Ammon's horn (tissue), 1 donor: ENCODE data around the gene FHIT.

ENCODE experiments used
- DNase-seq: peaks from one replicate; pipeline ENCODE4 v3.0.0-alpha.2; 2016; ENCODE audit warnings: low spot score

The FHIT gene

DNA sequence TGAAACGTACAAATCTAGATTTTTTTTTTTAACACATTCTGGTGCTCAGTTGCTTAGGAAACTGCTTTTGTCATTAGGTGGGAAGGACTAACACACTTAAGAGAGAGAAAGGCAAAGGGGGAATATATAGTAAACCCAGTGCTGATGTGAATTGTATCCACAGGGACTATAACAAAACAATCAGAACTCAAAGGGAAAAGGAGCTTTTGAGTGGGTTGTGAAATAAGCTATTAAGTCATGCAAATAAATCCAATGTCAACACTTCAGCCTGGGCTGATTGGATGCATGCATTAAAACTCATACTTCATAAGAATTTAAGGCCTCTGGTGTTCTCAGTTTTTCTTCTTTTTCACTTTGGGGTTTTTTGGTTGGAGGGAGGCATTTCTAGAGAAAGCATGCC lies 628.9 kb downstream of the FHIT start:
- no peak for DNase-seq

DNA sequence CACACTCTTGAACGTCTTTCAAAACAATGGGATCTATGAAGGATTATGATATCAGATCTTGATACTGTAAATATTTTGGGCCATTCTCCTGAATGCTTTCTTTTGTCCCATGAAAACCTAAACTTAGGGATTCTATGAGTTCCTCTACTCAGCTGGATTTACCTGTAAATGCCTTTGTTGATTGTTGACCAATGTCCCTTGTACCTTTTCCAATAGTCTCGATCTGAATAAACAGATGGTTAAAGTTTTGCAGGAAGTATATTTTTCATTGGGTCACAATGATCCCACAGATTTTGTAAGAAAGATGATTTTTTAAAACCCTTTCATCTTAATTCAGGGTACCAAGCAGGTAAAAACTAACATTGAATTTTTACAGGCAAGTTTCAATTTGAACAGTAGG lies 634.1 kb downstream of the FHIT start:
- DNase-seq, result no peak

DNA sequence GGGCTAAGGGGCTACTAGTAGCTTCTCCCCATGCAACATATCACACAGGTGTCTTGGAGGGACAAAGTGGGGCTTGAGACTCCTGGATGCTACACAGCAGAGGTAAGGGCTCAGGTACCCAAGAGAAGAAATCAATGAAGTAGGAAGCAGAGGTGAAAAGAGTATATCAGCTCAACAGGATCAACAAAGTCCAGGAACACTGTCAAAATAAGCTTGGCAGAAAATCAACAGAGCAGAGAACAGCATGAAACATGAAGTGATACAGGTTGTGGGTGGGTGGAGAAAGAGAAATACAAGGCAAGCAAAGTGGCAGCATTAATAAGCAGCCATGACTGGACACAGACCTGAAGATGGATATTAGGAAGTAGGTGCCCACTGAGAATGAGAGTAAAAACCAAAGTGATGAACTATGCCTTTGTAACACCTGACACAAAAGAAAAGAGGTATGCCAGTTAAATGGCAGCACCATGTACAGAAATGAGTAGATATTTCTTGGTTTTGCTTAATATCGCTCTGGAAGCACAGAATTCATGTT lies 637.4 kb downstream of the FHIT start:
- no peak for DNase-seq

DNA sequence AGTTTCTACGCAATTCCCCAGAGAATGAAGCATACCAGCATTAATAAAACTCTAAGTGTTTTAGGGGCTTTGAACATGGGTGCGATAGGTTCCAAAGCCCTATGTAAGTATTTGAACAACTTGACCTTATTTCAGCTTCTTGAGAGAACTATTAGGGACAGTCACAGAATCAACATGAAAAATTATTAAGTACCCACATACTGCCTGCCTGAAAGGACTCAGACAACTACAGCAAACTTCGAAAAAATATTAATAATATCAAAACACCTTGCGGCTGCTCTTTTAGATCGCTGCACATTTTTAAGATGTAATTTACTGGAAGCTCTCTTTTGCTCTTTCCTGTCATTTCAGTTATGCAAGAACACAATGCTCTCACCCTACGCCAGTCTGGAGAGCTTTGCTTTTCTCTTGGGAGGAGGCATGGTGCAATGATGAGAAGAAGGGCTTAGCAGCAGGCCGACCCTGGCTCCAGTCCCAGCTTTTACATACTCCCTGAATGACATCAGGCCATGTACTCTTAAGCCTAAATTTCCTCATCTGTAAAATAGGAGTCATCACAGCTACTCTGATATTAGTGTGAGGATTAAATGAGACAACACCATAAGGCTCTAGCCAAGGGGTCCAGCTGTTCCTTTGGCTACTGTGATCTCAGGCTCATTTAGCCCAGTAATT lies 640.7 kb downstream of the FHIT start:
- DNase-seq, result peak; percentile 31

DNA sequence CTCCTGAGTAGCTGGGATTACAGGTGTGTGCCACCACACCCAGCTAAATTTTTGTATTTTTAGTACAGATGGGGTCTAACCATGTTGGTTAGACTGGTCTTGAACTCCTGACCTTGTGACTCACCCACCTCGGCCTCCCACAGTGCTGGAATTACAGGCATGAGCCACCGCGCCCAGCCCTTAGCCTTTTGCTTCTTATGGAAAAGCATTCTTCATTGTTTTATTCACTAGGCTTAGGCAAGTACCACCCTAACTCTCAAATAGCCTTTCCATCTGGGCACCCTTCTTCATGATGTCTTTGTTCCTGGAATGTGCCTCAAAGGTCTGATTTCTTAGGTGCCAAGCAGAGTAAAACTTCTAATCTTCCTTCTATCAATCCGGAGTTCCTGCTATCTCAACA lies 641.8 kb downstream of the FHIT start:
- no peak for DNase-seq

DNA sequence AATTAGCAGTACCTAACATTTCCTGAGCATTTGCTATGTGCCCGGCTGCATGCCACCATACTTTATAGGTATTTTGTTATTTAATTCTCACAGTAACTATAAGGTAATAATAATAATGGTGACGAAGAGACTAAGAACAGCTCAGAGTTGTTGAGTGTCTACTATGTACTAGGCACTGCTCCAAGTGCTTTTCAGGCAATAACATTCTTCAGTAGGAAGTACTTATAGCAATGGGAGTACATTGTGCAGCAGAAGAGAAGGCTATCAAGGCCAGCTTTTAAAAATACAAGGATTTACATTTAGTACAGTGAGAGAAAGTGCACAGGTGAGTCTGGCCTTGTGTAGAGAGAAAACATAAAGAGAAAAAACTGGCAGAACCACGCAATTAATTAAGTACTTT lies 647.4 kb downstream of the FHIT start:
- no peak for DNase-seq

DNA sequence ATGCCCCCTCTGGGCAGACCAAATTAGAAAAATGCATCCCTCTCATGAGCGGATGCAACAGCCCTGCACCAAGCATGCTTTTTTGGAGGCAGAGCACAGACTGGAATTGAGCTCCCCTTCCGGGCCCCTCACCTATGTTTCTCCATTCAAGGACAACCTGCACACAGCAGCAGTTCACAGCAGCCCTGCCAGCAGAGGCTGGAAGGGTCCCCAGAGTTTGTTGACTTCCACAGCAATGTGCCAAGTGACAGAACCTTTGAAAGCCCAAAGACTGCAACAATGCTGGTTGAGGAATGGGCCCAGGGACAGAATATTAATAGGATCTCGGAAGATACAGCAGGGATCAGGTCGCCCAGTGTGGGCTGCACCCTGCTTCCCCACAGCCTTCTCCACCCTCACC lies 650.4 kb downstream of the FHIT start:
- DNase-seq, result no peak

DNA sequence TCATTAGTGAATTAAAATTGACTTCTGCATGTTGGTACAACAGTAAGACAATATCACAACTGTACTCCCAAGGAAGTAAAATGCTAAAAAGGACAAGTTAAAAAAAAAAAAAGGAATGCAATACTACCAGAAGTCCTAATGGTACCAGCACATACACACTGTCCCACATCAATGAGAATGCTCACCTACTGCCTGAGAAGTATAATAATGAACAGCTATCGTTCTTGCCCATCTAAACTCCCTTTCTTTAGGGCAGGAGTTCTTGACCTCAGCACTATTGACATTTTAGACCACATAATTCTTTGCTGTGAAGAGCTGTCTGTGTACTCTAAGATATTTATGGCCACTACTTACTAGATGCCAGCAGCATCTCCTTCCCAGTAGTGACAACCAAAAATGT lies 651.7 kb downstream of the FHIT start:
- no peak for DNase-seq

DNA sequence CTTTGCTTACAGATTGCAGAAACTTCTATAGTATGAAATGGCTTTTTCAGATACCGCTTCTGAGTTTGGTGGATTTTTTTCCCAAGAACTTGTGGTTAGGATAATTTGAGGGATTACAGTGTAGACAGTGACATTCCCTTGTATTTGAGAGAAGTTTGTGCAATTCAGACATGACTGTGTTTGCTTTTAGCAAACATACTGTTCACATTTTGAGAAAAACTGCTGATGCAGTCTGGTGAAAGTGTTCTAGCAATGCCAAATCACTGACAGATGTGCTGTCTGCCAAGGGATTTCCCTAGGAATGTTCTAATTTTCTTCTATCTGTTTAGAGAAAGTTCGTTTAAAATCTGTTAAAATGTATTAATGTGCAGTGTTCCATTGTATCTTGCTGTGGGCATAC lies 652.6 kb downstream of the FHIT start:
- no peak for DNase-seq

DNA sequence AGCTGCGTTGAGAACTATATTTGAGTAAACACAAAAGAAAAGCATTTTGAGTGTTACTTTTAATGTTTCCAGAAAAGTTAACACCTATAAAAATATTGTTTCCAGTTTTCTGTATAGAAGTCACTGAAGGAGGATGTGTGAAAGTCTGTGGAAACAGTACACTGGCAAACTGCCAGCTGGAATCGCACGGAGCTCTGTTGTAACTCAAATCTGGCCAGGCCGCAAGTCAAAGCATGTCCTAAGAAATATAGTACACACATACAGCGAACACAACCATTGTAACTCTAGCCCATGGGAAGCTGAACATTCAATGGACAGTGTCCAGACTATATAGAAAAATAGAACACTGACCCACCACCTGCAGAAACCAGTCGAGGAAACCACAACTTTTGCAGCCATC lies 657.2 kb downstream of the FHIT start:
- peak; percentile 38 for DNase-seq

DNA sequence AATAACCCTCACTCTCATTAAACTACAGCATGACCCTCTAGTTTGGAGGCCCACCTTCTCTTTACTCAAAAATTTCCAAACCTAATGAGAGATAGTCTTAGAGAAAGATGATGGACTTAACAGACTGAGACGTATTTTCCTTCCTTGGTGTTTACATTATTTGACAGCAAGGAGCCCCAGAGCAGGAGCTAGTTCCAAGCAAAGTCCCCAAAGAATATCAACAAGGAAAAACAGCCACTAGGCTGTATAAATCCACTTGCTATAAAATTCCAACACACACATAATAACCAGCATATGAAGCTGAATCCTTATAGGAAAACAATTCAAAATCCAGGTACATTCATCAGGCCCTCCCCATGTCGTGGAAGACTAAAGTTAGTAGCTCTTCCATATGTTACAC lies 660.0 kb downstream of the FHIT start:
- DNase-seq, result no peak

DNA sequence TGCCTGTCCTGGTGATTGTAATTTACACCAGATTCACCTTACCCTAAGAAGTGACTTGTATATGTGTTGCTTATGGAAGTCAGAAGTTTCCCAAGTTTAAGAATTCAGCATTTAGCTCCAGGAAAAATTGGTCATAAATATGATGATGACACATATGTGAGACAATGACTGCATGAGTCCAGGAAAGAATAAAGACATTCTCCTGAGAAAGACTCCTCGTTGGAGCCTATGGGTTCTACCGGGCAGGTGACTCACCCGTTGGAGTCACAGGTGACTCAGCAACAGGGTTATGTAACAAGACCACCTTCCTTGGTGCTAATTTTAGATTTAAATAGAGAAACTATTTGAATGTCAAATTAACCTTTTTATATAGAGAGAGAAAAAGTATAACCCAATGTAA lies 662.4 kb downstream of the FHIT start:
- DNase-seq, result no peak

DNA sequence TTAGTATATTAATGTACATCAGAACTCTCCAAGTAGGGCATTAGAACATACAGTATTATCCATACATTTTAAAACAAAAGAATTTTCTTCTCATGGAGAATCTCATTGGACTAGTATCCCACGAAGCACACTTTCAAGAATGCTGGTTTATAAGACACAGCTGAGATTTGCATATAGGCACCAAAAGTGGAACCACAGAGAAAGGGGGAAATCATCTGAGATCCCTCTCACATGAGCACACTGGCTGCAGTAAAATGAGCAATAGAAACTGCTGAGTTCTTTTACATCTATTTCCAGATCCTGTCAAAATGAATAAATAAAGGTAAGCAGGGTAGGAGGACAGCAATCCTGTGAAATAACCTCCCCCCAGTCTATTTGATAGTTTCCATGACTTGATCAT lies 665.3 kb downstream of the FHIT start:
- DNase-seq, result no peak

DNA sequence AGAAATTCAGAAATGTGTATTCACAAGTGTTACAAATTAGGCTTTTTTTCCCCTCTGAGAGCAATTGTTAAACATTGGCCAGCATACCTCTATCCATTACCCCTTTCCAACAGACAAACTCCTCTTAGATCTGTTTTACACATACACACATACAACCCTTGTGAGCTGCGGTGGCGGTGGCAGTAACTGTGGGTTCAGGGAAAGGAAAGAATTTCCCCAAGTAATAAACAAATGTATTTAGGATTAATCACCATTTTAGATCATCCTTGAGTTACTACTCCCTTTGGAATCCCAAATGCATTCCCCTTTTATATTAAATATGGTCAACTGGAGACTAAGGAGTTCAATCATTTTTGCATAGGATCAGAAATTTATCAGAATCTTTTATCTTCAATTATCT lies 667.0 kb downstream of the FHIT start:
- no peak for DNase-seq

DNA sequence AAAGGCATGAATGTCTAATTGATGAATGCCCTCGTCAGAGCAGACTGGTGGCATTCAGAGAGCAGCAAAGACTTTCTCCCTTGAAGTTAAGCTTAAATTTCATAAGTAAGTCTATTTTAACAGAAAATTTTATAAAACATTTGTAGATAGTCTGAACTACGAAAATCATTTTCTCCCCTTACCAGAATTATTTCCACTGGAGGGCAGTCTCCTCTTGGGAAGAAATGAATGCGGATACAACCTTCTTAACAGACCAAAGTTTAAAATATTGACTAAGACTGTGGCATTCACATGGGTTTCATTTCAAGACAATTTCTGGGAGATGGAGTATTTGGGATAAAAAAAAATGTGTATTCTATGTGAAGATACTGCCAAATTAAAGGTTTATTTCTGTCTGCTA lies 669.0 kb downstream of the FHIT start:
- no peak for DNase-seq

DNA sequence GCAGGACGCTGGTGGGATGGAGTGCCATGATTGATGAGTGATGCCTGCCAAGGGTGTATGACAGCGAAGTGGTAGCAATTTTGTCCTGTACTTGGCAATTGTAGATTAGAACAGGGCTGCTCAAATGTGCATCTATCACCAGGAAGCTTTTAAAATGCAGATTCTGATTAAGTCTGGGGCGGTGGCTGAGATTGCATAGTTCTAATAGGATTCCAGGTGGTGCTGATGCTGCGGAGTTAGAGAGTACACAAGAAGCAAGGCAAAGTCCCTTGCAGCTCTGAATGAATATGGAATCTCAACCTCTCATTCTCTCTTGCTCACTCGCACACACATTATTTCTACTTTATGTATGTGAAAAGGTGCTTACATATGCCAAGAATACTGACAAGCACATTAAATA lies 670.4 kb downstream of the FHIT start:
- no peak for DNase-seq

DNA sequence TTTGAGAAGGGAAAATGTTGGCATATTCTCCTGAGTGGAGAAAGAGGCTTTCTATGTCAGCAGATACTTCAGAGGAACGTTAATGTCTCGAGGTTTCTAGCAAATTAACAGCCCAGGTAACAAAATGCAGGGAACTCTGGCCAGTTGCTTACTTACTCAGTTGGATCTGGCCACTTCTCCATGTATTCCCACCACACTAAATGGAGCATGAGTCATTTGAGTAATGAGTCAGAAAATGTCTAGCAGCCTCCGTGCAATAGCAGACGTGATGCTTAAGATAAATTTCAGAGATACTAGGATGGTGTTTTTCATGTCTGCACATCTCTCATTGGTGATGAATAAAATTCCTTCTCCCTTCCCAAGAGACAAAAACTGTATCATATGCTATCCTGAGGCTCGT lies 671.5 kb downstream of the FHIT start:
- peak; percentile 14 for DNase-seq

DNA sequence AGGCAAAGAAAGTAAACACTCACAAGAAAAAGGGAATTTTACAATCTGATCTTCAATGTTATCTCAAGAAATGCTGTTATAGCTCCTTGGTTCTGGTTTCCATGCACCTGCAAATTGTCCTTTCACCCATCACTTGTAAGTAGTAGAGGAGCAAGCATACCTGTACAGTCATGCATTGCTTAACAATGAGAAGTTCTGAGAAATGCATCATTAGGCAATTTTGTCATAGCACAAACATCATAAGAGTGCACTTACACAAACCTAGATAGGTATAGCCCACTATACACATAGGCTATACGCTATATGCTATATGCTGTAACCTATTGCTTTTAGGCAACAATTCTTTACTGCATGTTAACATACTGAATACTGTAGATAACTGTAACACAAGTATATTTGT lies 672.3 kb downstream of the FHIT start:
- DNase-seq, result no peak

DNA sequence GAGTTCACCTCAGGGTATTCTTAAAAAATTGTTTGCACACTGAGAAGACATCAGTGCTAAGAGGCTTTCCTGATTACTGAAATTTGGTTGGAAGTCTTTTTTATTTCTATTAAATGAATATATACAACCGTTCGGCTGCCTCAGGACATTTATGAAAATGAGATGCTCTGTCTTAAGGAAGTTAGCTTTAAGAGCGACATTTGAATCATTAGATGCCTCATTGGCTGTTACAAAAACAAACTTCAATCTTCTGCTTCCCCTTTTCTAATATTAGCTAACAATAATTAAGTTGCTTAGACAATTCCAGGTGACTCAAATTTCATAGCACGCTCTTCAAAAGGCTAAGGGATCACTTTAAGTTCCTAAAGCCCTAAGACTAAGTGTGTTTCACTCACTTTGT lies 673.7 kb downstream of the FHIT start:
- no peak for DNase-seq

DNA sequence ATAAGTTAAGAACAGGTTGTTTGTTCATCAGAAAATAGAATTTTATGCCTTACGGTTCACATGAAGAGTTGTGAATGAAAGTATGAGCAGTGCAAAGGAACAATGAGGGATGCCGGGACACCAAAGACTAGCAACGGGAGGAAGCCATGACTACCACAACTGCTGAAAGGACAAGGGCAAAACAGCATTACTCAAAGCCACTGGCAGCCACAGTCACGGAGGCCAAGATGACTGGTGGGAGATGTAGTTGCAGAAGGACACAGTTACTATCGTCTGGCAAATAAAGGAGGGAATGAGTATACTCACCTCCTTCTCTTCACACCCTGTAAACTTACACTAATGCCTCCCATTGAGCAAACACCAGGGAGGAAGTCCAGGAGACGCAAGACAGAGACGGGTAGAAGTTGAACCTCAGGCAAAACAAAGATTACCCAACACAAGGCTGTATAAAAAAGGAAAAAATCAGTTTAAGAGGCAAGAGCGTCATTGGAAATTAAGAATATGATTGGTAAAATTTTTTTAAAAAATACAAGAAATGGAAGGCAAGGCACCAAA lies 675.5 kb downstream of the FHIT start:
- no peak for DNase-seq

DNA sequence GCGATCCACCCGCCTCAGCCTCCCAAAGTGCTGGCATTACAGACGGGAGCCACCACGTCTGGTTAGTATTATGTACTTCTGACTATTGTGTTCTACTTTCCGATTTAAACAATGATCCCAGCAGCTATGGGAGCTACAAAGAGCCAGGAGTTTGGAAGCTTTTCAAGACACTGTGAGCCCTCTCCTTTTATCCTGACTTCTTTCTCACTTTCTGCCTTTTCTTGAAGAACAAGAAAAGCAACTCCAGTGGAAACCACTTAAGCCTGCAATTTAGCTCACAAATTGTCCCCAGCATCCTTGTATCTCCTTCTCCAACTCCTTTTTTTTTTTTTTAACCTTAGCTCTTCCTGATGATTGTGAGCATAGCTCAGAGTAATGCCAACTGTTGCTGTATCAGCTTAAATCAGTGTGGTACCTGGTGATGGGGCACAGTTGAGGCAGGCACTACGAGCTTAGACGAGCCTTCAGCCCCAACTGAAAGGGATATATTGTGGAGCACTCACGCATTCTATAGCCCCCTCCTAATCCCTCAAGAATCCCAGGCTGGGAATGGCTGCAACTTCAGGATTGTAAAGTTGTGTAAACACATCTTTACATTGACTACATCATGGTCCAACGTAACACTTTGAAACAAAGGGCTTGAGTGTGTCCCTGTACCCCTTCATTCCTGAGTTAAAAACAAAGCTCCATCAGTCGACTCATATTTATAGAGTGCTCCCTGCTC lies 677.0 kb downstream of the FHIT start:
- DNase-seq, result no peak

DNA sequence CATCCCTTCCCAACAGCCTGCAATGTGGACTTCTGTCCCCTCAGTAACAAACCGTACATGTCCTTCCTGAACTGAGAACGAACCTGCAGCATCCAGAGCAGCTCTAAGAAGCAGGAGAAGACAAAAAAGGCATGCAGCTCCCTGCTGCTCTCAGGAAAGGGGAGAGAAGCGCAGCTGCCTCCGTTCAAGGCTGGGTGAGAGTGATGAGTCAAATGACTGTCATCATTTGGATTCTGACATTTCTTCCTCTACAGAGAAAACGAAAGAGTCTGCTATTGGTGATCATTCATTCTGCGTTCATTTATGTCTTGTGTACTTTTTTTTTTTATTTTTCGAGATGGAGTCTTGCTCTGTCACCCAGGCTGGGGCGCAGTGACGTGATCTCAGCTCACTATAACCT lies 677.8 kb downstream of the FHIT start:
- peak; percentile 7 for DNase-seq

DNA sequence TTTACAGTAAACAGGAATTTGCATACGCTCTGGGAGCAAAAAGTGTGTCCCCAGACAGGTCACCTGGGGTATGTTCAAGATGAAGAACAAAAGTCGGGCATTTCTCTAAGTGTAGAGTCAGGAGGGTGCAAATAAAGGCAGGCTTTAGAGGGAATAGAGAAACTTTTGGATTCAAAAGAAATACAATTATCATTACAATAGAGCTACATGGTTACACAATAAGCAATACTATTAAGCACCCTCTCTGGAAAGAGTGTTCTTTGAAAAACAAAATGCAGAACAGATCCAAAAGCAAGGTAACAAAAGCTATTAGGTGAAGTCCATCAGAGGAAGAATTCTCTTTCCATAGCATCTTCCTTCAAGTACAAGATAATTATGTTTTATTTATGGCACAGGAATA lies 679.7 kb downstream of the FHIT start:
- no peak for DNase-seq

DNA sequence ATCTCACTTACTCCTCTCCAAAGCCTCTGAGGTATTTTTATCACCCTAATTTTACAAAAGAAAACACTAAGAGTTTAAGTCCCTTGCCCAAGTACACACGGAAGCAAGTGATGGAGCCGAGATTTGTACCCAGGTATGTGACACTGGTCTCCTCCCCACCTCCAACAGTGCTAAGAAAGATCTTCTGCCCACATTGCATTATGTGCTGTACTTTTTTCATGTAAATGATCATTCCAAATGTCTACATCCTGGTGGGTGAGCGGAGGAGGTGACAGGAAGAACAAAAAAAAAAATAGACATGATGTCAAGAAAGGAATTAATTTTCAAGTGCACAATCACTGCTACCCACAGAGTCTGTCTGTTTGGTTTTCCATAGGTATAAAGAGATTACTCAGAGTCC lies 694.1 kb downstream of the FHIT start:
- no peak for DNase-seq
